Hematopoietic multipotent progenitor cell treated with erythropoietin and hydrocortisone succinate and interleukin-3 and kit ligand, for 15 days (in vitro differentiated cells): Measurements from ENCODE around the gene MYCN.
"Not testable (repeated sequence)": the region's sequence is repeated elsewhere in the genome, so short reads cannot be mapped to it uniquely, and the experiment has no call there.

Experiments
- DNase-seq: peaks from one replicate; pipeline ENCODE4 v3.0.0-alpha.2; 2015; ENCODE audit warnings: low spot score

Gene MYCN

DNA sequence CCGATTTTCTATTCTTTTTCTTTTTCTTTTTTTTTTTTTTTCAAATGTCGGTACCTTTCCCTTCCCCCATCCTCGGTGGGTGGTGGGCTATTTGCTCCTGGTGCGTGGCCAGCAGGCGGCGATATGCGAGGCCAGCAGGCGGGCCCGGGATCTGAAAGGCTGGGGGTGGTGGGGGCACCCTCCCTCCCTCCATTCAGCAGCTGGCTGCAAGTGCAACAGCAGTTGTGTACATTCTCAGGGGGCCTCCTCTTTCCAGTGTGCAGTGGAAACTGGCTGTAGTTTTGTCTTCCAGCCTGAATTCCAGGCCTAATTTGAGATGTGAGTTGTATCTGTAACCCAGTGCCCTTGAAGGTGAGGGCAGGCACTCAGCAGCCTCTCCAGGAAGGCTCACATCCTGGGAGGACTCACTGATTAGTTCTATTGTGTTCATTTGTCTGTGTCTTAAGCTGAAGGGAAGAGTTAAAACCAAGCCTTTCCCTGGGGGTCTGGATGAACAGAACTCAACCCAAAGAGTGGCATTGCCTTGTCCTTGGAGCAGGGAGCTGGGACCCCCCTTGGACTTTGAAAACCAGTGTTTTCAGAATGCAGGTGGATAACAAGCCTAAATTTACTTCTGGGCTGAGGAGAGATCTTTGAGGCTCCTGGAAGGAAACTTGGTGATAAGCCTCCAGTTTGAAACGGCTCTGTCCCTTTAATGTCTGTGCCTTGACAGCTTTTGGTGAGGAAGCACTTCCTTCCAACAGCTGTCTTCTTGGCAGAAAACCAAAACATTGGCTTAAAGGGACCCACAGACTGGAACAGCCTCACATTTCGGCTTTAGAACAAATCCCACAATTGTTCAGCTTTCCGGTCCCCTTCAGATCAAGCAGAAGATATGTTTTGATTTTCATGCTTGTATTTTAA, 3.3 kb downstream of the MYCN start:
- no peak for DNase-seq

DNA sequence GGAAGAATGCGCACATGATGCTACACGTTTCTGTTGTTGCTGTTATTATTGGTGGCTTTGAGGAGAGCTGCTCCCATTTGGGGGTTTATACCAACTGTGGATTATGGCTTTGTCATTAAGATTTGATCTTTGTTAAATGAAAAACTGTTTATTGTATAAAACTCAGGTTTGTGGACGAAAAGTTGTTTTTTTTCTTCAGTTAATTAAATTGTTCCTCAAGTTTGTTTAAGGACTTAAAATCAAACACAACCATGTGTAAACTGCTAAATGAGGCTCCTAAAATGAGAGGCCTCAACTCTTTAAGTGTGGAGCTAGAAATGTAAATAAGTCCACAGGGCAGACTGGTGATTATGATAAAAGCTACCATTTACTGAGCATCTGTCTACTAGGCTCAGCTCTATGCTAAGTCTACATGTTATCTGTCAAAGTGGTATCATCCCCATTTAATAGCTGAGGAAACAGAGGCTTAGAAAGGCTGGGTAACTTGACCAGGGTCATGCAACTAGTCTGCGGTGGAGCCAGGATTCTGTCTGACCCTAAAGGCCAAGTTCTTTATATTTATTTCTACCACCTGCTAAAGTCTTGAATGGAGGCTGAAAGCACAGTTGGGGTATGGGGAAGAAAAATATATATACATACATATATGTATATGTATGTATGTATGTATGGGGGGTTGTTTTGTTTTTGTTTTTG, 4.1 kb downstream of the MYCN start:
- DNase-seq = no peak

DNA sequence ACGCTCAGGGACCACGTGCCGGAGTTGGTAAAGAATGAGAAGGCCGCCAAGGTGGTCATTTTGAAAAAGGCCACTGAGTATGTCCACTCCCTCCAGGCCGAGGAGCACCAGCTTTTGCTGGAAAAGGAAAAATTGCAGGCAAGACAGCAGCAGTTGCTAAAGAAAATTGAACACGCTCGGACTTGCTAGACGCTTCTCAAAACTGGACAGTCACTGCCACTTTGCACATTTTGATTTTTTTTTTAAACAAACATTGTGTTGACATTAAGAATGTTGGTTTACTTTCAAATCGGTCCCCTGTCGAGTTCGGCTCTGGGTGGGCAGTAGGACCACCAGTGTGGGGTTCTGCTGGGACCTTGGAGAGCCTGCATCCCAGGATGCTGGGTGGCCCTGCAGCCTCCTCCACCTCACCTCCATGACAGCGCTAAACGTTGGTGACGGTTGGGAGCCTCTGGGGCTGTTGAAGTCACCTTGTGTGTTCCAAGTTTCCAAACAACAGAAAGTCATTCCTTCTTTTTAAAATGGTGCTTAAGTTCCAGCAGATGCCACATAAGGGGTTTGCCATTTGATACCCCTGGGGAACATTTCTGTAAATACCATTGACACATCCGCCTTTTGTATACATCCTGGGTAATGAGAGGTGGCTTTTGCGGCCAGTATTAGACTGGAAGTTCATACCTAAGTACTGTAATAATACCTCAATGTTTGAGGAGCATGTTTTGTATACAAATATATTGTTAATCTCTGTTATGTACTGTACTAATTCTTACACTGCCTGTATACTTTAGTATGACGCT, 5.8 kb downstream of the MYCN start:
- no peak for DNase-seq

DNA sequence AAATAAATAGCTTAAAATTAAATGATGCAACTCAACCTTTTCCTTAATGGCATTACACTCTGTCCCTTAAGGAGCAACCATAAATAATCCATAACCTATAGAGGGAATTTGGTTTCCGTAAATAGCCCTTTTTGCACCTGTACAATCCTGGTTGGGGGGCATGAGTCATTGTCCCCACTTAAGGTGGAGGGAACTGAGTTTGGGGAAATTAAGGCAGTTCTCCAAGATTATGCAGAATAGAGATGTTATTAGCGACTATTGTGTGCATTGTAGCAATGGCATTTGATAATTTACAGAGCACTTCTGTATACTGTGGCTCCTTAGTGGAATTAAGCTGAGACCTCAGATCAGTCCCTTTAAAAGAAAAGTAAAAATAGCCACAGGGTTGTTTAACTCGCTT, 6.6 kb downstream of the MYCN start:
- DNase-seq = no peak

DNA sequence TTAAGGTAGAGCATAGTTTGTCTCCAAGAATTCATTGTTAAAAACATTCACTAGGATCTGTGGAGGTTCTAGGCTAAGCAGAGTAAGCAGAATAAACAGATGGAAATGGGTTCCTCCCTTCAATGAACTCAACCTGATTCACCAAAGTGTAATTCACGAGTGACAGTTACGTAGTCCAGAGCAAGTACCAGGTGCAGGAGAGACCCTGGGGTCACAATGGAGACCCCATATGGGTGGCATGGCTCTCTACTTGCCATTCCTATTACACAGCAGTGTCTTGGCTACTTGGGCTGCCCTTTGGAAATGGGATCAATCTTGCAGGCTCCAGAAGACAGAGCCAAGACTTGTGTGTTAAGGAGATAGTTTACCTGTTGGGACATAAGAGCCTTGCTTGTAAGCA, 7.1 kb downstream of the MYCN start:
- DNase-seq = no peak

DNA sequence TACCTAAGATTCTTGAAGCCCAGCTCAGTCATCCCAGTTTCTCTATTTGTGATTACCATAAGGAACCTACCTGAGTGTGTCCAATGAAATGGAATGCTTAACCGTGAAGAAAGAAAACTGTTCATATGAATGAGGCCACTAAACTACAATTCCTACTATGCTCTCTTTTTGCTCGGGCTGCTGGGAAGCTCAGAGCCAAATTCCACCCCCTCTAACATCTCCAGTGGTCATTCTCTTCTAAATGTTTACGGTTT, 8.3 kb downstream of the MYCN start:
- no peak for DNase-seq

DNA sequence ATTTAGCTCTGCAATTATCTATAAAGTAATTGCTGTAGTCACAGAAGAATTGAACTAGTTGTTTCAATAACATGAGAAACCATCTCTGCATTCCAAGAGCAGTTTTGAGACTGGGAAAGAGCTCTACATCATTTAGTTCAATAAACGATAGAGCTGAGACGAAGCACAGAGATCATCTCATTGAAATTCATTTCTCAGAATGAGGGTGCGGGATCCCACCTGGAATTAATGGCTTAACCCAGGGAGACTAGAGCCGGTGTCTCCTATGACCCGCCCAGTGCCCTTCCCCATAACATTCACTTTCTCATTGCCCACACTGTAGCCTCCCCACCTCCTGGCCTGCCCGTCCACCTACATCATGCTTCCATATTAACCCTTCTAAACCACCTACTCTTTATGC, 8.8 kb downstream of the MYCN start:
- no peak for DNase-seq

DNA sequence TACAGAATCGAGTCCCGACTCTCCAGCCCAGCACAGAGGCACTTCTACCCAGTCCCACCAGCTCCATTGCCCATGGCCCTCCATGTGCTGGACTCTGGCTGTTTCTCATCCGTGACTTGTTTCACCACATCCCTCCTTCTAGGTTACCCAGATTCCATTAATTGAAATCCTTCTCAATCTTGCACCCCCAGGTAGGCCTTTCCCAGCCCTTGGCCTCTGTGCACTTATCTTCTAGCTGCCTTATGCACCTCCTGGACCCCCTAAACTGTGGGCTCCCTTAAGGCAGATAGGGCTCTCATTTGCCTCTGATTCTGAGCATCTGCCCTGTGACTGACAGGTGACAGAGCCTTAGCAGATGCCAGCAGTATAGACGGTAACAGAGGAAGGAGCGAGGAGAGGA, 9.2 kb downstream of the MYCN start:
- no peak for DNase-seq

DNA sequence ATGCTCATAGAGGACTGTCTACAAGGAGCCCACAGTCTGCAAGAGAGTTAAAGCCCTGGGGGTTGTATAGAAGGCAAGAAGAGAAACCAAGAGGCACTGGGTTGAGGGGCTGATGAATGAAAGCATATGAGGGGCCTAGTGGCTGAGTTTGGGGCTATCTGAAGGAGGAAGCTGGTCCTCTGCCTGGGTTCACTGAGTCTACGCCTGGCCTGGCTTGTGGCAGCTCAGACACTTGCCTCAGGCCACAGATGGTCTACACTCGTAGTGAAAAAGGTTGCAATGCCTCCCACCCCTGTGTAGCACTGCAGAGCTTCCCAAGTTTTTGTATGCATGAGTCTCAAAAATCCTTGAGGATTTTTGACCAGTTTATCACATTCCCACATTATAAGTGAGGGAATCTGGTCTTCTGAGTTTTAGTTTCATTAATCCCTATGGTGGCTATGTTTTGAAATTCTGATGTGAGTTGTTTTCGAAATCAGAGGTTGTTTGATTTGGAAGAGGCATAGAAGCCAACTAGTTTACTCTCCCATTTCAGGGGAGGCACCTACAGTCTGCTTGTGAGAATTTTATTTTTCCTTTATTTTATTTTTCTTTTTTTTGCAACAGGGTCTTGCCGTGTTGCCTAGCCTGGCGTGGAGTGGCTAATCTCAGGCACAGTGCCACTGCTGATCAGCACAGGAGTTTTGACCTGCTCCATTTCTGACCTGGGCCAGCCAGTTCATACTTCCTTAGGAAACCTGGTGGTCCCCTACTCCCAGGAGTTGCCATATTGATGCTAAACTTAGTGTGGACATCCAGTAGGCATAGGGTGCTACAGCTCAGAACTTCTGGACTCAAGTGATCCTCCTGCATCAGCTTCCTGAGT, 10.0 kb downstream of the MYCN start:
- no peak for DNase-seq

DNA sequence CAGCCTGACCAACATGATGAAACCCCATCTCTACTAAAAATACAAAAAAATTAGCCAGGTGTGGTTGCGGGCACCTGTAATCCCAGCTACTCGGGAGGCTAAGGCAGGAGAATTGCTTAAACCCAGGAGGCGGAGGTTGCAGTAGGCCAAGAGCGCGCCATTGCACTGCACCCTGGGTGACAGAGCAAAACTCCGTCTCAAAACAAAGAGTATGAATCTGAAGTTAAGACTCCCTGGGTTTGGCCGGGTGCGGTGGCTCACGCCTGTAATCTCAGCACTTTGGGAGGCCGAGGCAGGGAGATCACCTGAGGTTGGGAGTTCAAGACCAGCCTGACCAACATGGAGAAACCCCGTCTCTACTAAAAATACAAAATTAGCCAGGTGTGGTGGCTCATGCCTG, 11.6 kb downstream of the MYCN start:
- DNase-seq = not testable (repeated sequence)

DNA sequence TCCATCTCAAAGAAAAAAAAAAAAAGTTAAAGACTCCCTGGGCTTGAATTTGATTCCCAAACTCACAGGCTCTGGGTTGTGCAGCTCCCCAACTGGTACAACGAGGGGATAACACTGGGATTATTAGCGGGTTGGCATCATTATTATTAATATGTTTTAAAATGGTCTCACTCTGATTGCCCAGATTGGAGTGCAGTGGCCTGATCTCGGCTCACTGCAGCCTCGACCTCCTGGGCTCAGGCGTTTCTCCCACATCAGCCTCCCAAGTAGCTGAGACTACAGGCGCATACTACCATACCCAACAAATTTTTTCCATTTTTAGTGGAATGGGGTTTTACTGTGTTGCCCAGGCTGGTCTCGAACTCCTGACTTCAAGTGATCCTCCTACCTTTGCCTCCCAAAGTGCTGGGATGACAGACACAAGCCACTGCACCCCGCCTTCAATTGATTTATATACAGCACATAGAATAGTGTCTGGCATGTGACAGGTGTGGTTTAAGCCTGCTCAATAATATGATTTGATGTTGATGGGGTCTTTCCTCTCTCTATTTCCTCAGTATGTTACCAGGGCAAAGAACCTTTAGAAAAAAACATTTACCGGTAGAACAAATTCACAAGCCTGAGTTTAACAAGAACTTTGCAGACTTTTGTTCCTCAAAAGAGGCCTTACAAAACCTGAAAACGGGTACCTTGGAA, 12.2 kb downstream of the MYCN start:
- DNase-seq = no peak

DNA sequence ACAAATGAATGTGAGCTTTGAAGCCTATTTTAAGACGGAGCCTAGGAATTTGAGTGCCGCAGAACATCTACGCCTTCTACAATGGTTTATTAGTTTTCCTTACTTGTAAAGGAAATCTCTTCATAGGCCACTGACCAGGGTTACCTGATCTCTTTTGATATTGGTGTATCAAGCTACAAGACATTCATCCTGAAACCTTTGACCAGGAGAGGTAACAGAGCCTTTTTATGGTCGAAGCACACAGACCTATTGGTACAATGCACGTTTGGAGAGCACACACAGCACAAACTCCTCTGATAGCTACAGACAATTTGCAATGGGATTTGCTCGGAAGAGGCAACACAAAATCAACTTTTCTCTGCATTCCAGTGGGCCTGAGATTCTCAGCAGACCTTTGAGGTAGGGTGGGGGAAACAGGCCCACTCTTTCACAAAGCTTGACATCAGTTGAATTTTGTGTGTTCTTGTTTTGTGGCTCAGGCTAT, 12.8 kb downstream of the MYCN start:
- no peak for DNase-seq

DNA sequence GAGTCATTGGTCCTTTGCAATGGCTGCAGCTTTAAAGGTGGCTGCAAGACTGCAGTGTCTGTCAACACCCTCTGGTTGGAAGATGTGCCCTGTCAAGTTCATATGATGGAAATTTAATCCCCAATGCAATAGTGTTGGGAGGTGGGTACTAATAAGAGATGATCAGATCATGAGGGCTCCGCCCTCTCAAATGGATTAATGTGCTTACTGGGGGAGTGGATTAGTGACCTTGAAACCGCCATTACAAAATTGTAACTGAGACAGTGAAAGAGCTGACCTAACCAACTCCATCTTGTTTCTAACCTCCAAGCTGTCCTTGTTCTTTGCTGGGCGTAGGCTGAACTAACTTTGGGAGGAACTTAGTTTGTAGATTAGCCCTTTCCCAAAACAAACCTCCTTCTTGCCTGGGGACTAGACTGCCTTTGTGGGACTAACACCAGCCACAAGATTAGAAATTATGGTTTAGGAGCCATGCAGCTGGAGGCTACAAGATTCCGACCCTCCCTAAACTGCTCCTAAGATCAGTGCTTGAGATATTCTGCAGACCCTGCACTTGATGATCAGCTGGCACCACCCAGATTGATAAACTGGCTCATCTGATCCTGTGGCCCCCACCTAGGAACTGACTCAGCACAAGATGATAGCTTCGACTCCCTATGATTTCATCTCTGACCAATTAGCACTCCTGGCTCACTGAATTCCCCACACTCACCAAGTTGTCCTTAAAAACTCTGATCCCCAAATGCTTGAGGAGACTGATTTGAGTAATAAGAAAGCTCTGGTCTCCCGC, 13.7 kb downstream of the MYCN start:
- no peak for DNase-seq

DNA sequence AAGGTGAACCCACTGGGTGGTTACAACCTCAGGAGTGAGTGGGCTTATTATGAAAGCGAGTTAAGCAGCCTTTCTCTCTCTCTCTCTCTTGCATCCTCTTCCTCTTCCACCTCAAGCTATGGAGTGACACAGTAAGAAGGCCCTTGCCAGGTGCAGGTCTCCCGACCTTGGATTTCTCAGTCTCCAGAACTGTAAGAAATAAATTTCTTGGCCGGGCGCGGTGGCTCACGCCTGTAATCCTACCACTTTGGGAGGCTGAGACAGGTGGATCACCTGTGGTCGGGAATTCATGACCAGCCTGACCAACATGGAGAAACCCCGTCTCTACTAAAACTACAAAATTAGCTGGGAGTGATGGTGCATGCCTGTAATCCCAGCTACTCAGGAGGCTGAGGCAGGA, 14.4 kb downstream of the MYCN start:
- DNase-seq = no peak

DNA sequence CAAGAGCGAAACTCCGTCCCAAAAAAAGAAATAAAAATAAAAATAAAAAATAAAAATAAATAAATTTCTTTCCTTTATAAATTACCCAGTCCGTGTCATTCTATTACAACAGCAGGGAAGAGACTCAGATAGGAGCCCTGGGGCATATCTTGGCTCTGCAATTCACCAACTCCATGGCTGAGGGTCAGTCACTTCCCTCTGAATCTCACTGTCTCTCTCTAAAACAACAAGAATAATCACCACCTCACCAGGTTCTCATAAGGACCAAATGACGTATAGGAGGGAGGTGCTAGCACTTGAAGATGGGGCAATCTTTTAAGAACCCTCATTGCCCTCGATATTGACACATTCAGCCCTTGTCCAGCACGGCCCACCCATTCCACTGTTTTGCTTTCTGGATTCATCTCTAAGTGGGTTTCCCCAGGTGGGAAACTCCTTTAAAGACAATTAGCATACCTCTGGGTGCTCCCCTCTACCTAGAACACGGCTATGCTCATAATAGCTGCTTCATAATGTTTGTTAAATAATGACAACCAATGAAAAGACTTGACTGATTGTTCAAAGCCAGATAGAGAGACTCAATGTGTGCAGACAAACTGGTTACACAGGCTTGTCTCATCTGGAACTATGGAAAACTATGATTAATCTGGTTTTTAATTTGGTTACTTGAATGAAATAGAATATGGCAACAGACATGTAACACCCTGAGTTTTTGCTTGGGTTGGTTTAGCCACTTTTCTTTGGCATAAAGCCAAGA, 15.1 kb downstream of the MYCN start:
- no peak for DNase-seq

DNA sequence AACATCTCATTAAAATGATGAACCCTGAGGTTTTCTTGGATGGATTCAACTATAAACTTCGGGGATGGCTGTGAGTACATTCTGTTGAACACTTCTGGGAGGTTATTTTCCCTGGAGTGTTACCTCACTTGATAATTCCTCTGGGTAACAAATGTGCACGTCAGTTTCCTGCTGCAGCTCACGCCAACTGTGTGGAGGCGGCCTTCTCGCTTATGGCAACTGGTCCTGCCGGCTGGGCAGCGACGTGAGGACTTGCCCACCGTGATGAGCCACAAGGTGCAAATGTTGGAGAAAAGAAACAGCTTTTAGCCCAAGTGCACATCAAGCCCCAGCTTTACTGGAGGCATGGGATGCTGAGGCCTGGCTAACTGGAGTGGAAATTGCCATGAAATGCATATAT, 15.9 kb downstream of the MYCN start:
- DNase-seq = no peak

DNA sequence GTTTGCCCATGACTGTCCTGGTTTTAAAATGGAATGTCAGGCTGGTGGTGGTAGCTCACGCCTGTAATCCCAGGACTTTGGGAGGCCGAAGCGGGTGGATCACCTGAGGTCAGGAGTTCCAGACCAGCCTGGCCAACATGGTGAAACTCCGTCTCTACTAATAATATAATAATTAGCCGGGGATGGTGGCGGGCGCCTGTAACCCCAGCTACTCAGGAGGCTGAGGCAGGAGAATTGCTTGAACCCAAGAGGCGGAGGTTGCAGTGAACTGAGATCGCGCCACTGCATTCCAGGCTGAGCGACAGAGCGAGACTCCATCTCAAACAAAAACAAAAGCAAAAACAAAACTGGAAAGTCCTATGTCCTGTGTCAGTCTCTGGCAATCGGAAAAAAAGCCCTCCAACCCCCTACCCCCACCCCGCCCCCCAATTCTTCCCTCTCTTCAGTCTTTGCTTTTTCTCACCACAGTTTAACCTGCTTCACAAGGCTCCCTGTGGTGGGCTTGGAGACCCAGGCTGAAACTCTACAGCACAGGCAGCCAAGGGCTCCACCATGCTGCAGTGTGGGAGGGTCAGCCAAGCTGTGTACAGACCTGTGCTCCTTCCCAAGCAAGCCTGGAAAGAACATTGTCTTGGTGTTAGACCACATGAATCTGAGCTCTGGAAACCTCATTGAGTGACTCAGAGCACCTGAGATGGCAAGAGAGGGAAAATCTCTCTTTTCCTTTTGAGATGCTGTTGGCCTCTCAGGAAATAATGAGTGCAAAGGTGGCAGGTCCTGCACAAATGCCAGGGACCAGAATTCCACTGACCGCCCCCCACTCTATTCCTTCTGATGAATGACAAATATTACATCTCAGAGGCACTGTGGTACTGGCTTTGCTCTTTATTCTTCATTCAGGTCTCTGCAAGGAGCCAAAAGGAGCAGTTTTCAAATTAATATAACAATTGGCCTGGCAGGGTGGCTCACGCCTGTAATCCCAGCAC, 16.7 kb downstream of the MYCN start:
- DNase-seq = no peak

DNA sequence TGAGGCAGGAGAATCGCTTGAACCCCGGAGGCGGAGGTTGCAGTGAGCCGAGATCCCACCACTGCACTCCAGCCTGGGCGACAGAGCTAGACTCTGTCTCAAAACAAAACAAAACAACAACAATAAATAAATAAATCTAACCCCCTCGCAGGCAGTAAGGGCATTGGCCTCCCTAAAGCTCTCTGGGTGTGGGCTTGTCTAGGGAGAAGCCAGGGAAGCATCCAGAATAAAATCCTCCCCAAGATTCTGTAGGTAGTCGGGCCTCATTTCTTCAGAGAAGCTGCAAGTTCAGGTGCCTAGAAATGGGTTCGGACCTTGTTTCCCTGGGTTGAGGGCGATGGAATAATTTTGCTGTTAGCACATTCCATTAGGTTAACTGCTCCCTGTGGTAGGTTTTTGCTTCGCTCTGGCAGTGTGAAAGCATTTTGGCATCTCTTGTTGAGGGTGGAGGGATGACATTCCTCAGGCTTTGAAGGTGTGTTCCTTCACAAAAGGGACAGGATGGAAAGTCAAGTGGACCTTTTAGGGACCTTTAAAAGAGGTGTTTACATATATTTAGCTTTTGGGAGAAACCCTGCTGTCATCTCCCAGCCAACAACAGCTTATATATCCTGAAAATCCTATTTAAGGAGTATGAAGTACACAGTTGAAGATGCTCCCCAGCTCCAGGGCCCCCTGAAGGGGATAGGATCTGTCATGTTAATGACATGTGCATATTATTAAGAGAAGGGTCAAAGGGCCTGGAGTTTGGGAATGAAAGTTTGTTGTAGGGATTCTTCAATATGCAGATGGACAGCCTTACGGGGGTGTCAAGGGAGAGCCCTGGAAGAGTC, 17.7 kb downstream of the MYCN start:
- DNase-seq = no peak
